HUES6 (cell line): ENCODE results near the gene ONECUT1.

ENCODE experiments used
- H3K27ac ChIP-seq: 2 replicates; pipeline ENCODE4 v1.7.0; 2013; ENCODE audit warnings: low read depth, mild to moderate bottlenecking, low read length, inconsistent platforms
- H3K27me3 ChIP-seq: 2 replicates; pipeline ENCODE4 v1.6.1; 2013; ENCODE audit warnings: low read length; ENCODE audit not compliant: control insufficient read depth, insufficient read depth
- H3K36me3 ChIP-seq: 2 replicates; pipeline ENCODE4 v1.6.1; 2013; ENCODE audit warnings: low read length; ENCODE audit not compliant: control insufficient read depth, insufficient read depth
- H3K4me1 ChIP-seq: 2 replicates; pipeline ENCODE4 v1.6.1; 2013; ENCODE audit warnings: low read length; ENCODE audit not compliant: control insufficient read depth, insufficient read depth
- H3K4me3 ChIP-seq: 2 replicates; pipeline ENCODE4 v1.5.1; 2013; ENCODE audit warnings: low read depth, low read length
- H3K9ac ChIP-seq: one replicate; pipeline ENCODE4 v1.6.1; 2013; ENCODE audit warnings: mild to moderate bottlenecking, low read length
- H3K9me3 ChIP-seq: 2 replicates; pipeline ENCODE4 v1.6.1; 2013; ENCODE audit warnings: low read depth, low read length; ENCODE audit not compliant: control insufficient read depth, insufficient read depth

ONECUT1 gene

DNA sequence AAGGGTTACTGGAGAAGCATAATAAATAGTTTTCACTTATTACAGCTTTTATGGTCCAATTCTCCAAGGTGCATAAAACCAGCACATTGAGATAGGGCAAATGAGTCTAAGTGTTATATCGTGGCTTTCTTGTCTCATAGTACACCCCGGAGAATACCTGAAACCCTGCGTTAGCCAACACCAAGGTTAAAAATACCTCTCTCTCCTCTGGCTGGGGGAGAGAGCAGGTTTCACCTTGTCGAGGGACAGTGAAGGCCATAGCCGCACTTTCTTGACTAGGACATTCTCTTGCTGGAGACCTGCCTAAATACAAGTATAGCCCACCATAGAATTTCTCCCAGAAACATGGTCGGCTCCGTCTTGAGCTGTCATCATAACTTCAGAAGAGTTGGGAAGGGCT is 59.5 kb downstream of the ONECUT1 start:
- Histone ChIP-seq H3K27ac (no peak overlapping the region), H3K4me1 (peaks cover 21% of the 10 kb centered on the region)

DNA sequence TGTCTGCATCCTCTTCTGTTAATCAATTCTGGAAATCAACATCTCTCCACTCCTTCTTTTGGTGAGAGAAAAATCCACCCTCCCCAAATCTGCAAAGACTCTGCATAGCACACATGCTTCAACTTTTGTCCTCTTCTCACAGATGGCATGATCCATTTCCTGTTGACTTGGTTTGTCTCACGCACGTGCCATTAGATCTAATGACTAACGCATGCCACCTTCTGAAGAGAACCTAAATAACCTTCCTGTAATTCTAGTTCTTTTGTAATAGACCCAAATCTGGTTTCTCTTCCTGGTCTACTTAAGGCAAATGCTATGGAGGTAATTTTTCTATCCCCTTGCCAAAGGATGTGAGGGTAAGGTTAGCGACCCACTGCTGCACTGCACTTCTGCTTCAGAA is 60.0 kb downstream of the ONECUT1 start:
- no peak overlapping the region for H3K27ac ChIP-seq
- H3K36me3 ChIP-seq: no peaks in the 10 kb centered on the region
- H3K9ac ChIP-seq: no peak overlapping the region
- H3K27me3 ChIP-seq: no peaks in the 10 kb centered on the region
- H3K4me3 ChIP-seq: no peak overlapping the region
- peaks cover 3% of the 10 kb centered on the region; the same call in 1 of the 2 replicates for H3K9me3 ChIP-seq
- peaks cover 21% of the 10 kb centered on the region for H3K4me1 ChIP-seq

More for the DNA sequence above, 59.5 kb downstream of the ONECUT1 start:
- Histone ChIP-seq H3K4me3 (no peak overlapping the region), H3K9me3 (peaks cover 3% of the 10 kb centered on the region; the same call in 1 of the 2 replicates), H3K9ac (no peak overlapping the region), H3K27me3 (no peaks in the 10 kb centered on the region), H3K36me3 (no peaks in the 10 kb centered on the region)

DNA sequence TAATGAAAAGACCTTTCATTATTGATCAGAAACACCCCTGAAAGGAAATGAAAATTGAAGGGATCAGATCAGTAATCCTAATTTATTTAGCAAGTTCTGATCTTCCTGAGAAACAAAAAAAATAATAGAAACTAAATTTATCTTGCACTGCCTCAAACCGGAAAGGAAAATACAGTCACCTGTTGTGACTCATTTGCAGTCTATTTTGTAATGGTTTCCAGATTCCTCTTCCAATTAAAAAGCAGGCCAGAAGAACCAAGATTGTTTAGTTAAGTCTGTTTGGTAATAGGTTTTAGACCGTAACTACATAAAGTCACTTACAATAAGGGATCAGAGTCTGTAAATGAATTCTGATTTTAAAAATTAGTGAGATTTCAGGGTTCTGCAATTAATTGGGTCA is 61.2 kb downstream of the ONECUT1 start:
- peaks cover 6% of the 10 kb centered on the region; the same call in 1 of the 2 replicates for H3K9me3 ChIP-seq
- peaks cover 20% of the 10 kb centered on the region for H3K4me1 ChIP-seq
- no peak overlapping the region for H3K27ac ChIP-seq
- no peak overlapping the region for H3K9ac ChIP-seq
- no peaks in the 10 kb centered on the region for H3K36me3 ChIP-seq
- H3K27me3 ChIP-seq: no peaks in the 10 kb centered on the region
- H3K4me3 ChIP-seq: no peak overlapping the region

DNA sequence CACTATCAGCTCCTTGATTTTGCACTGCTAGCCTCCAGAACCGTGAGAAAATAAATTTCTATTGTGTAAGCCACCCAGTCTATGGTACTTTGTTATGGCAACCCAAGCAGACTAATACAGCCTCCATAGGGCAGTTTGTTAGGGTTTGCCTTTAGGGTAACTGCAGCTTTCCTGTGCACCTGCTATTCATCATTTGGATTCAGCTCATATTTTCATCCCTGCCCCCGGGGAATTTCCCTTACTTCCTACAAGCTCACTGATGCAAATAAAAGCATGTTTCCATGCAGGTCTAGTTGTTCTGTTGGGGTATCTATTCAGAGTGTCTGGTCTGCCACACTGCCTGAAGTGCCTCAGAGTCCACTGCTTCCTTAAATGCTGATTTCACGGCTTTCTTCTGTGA is 62.3 kb downstream of the ONECUT1 start:
- Histone ChIP-seq H3K36me3 (no peaks in the 10 kb centered on the region), H3K4me1 (peaks cover 11% of the 10 kb centered on the region), H3K9ac (no peak overlapping the region), H3K27ac (no peak overlapping the region), H3K27me3 (no peaks in the 10 kb centered on the region), H3K4me3 (no peak overlapping the region), H3K9me3 (peaks cover 6% of the 10 kb centered on the region; the same call in 1 of the 2 replicates)

DNA sequence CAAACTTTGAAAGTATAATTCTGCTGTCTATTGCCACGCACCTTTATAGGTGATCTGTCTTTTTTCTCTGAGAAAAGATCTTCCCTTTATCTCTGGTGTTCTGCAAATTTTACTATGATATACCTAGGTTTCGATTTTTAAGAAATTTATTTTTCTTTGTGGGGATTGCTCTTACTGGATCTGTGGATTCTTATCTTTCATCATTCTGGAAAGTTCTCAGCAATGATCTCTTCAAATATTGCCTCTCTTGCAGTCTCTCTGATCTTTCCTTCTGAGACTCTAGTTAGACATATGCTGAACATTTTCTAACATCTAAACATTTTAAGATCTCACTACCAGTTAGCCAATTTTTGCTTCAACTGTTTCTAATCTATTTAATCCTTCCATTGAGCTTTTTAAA is 63.9 kb downstream of the ONECUT1 start:
- Histone ChIP-seq H3K9me3 (peaks cover 6% of the 10 kb centered on the region; the same call in 1 of the 2 replicates), H3K9ac (no peak overlapping the region), H3K27me3 (no peaks in the 10 kb centered on the region), H3K27ac (no peak overlapping the region), H3K36me3 (no peaks in the 10 kb centered on the region), H3K4me3 (no peak overlapping the region), H3K4me1 (peaks cover 11% of the 10 kb centered on the region)

DNA sequence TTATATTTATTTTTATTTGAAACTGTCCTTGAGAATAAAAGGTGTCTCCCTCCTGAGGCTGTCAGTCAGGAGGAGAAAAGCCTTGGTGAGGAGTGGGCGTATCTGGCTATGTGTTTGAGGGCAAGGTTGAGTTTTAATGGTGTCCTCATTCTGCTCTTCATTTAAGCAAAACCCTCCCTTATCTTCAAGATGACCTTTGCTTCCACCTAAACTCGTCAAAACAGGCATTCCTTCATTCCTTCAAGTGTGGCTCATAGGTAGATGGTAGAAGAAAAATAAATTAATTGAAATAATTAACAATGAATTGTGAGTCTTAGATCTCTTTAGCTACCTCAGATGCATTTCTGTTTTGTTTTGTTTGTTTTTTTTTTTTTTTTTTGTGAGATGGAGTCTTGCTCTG is 71.6 kb downstream of the ONECUT1 start:
- Histone ChIP-seq H3K4me3 (no peak overlapping the region), H3K9ac (no peak overlapping the region), H3K36me3 (no peaks in the 10 kb centered on the region), H3K27ac (no peak overlapping the region), H3K4me1 (no peaks in the 10 kb centered on the region), H3K27me3 (no peaks in the 10 kb centered on the region), H3K9me3 (no peaks in the 10 kb centered on the region)

DNA sequence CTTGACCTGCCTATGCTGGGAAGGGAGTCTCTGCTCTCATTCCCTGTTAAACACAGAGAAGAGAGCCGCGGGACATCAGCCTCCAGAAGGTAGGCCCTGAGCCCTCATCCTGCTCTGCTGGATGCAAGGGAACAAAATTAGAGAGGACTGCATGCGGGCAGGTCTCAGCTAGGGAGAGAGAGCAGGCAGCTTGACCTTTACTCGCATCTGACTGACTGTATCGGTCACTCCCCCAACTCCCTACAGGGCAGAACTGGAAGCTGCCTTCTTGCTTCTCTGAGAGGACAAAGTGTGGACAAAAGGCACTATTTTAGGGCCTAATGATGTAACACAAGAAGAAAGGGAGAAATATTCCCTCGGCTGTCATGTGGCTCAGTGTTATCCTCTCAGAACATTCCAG is 72.2 kb downstream of the ONECUT1 start:
- H3K4me3 ChIP-seq: no peak overlapping the region

DNA sequence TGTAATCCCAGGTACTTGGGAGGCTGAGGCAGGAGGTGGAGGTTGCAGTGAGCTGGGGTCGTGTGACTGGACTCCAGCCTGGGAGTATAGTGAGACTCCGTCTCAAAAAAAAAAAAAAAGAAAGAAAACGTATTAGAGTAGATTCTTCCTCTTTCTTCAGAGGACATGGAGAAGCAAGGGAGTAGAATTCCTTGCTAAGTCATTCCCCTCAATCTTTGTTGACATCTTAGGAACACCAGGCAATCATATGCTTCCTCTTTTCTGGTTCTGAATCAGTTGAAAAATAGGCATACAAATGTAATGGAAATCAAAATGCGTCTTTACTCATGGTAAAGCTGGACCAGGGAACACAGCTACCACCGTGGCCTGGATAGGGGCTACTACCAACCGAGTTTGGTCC is 72.7 kb downstream of the ONECUT1 start:
- Histone ChIP-seq H3K27ac (no peak overlapping the region), H3K36me3 (no peaks in the 10 kb centered on the region), H3K9ac (no peak overlapping the region), H3K4me1 (no peaks in the 10 kb centered on the region), H3K27me3 (no peaks in the 10 kb centered on the region), H3K4me3 (no peak overlapping the region), H3K9me3 (no peaks in the 10 kb centered on the region)

More for the DNA sequence above, 72.2 kb downstream of the ONECUT1 start:
- H3K36me3 ChIP-seq: no peaks in the 10 kb centered on the region
- H3K27me3 ChIP-seq: no peaks in the 10 kb centered on the region
- H3K27ac ChIP-seq: no peak overlapping the region
- H3K4me1 ChIP-seq: no peaks in the 10 kb centered on the region
- no peaks in the 10 kb centered on the region for H3K9me3 ChIP-seq
- H3K9ac ChIP-seq: no peak overlapping the region

DNA sequence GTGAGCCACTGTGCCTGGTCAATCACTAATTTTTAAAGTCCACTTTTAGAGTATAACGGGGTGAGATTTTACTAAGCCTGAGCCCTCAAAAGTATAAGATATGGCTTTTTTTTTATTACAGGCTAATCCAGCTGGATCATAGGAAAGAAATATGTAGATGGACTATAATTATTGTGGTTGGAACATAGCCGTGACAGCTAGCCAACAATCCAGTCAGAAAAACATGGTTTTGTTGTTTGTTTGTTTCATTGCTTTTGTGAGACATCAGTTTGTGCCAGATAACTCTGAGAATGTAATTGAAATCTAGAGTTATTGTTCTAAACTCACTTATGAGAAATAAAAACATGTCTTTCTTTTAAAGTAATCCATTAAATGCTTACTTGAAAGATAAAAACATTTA is 73.6 kb downstream of the ONECUT1 start:
- Histone ChIP-seq H3K36me3 (no peaks in the 10 kb centered on the region), H3K27ac (no peak overlapping the region), H3K9ac (no peak overlapping the region), H3K9me3 (no peaks in the 10 kb centered on the region), H3K27me3 (no peaks in the 10 kb centered on the region), H3K4me1 (no peaks in the 10 kb centered on the region), H3K4me3 (no peak overlapping the region)

DNA sequence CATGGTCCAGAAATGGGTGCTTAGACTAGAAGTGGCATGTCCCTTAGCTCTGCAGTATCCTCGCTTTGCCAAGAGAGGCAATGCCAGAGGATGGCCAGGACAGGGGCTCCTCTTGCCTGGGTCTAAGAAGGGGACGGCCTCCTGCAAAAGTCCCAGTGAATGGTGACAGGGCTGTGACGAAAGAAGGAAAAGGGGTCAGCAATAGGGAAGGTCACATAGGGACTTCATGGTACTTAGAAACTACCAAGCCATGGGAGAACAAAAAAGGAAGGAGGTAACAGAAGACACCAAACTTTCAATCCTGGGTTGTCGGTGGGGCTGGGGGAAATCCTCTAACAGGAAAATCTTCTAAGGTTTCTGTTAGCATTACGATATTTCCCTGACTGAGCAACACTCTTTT is 74.7 kb downstream of the ONECUT1 start:
- H3K27ac ChIP-seq: no peak overlapping the region
- H3K27me3 ChIP-seq: no peaks in the 10 kb centered on the region
- H3K9me3 ChIP-seq: no peaks in the 10 kb centered on the region
- H3K36me3 ChIP-seq: no peaks in the 10 kb centered on the region
- no peak overlapping the region for H3K9ac ChIP-seq
- no peak overlapping the region for H3K4me3 ChIP-seq
- H3K4me1 ChIP-seq: no peaks in the 10 kb centered on the region

DNA sequence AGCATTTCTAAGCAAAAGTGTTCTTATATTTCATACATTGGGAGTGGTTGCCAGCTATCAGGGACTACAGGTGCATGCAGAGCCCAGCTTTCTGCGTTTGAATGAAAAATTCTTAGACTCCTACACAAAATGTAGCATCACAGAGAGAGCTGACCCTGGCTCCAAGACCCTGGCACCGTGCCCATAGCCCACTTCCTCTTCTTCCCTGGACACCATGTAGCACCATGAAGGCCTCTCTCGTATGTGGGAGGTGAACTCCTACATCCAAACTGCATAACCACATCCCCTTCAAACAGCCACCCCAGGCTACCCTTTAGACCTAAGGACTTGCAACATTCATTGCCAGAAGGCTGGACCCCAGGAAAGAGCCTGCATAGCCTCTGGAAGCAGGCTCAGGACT is 75.2 kb downstream of the ONECUT1 start:
- Histone ChIP-seq H3K9ac (no peak overlapping the region), H3K27ac (no peak overlapping the region), H3K4me1 (peaks cover 3% of the 10 kb centered on the region), H3K4me3 (no peak overlapping the region), H3K9me3 (no peaks in the 10 kb centered on the region), H3K36me3 (no peaks in the 10 kb centered on the region), H3K27me3 (no peaks in the 10 kb centered on the region)
